Epidermal melanocyte (primary cell): ENCODE measurements around the gene SPATA6L.
A peak's percentile ranks its signal among the peaks of the same experiment; 100 is the strongest.
"Not testable (repeated sequence)": the region's sequence is repeated elsewhere in the genome, so short reads cannot be mapped to it uniquely, and the experiment has no call there.

ENCODE experiments used
- DNase-seq: peaks from one replicate; pipeline ENCODE4 v3.0.0; 2011; ENCODE audit warnings: low spot score; ENCODE audit not compliant: insufficient read length

SPATA6L gene

GRCh38 chr9:4640027-4640426, 26.3 kb downstream of the SPATA6L start:
- no peak for DNase-seq

GRCh38 chr9:4639420-4639819, 26.9 kb downstream of the SPATA6L start:
- DNase-seq, result no peak

- no peak for DNase-seq
These were observed 27.3 kb downstream of the SPATA6L start for GRCh38 chr9:4638968-4639367.

- no peak for DNase-seq
These were observed 35.4 kb downstream of the SPATA6L start for GRCh38 chr9:4630836-4631235.

GRCh38 chr9:4622016-4622415, 44.3 kb downstream of the SPATA6L start:
- no peak for DNase-seq

- no peak for DNase-seq
These were observed 45.3 kb downstream of the SPATA6L start for GRCh38 chr9:4620881-4621555.

GRCh38 chr9:4620057-4620765, 46.1 kb downstream of the SPATA6L start:
- no peak for DNase-seq

- no peak for DNase-seq
These were observed 47.6 kb downstream of the SPATA6L start for GRCh38 chr9:4618700-4619099.

GRCh38 chr9:4617752-4618151, 48.5 kb downstream of the SPATA6L start:
- DNase-seq, result no peak

- DNase-seq, result no peak
These were observed 50.5 kb downstream of the SPATA6L start for GRCh38 chr9:4615778-4616177.

- no peak for DNase-seq
These were observed 51.0 kb downstream of the SPATA6L start for GRCh38 chr9:4615251-4615650.

- DNase-seq, result no peak
These were observed 51.7 kb downstream of the SPATA6L start for GRCh38 chr9:4614627-4615026.

- DNase-seq, result not testable (repeated sequence)
These were observed 60.2 kb downstream of the SPATA6L start for GRCh38 chr9:4606033-4606432.

GRCh38 chr9:4604678-4605095, 61.6 kb downstream of the SPATA6L start:
- DNase-seq, result peak; percentile 77

GRCh38 chr9:4603830-4604229, 62.5 kb downstream of the SPATA6L start:
- no peak for DNase-seq

GRCh38 chr9:4600368-4600767, 65.9 kb downstream of the SPATA6L start:
- DNase-seq, result no peak

GRCh38 chr9:4596165-4596922, 69.9 kb downstream of the SPATA6L start:
- DNase-seq, result no peak

- DNase-seq, result no peak
These were observed 71.3 kb downstream of the SPATA6L start for GRCh38 chr9:4594994-4595393.

GRCh38 chr9:4594545-4594944, 71.7 kb downstream of the SPATA6L start:
- no peak for DNase-seq

- no peak for DNase-seq
These were observed 73.4 kb downstream of the SPATA6L start for GRCh38 chr9:4592886-4593285.

GRCh38 chr9:4592295-4592694, 74.0 kb downstream of the SPATA6L start:
- no peak for DNase-seq

GRCh38 chr9:4591123-4591500, 75.2 kb downstream of the SPATA6L start:
- DNase-seq, result no peak
